ENCODE data around the gene NOVA1. TPM values are rescaled to one million over a fixed set of nuclear protein-coding genes. Genes with fewer than 3 reads are reported as not detected.
A peak's percentile ranks its signal among the peaks of the same experiment; 100 is the strongest.

The NOVA1 gene
- total RNA-seq, 1 donor from 2014 or later: 1.5 TPM

- peak; percentile 7 for DNase-seq (ENCODE audit: low read depth)
These were observed 149.5 kb downstream of the NOVA1 start for GRCh38 chr14:26448181-26448855.

DNA sequence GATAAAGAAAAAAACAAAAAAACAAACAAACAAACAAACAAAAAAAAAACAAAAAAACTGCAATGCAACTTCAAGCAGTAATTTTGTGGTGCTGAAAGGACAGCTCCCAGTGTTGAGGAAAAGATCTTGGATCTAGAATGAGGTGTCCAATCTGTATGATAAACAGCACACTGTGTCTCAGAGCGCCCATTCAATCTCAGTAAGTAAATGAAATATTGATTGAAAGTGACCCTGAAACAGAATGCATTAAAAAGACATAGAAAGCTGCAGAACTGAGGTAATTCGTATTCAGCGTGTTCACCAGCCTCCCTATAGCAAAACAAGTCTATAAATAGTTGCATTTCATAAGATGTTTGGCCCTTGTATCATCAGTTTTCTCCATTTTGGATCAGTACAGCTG lies 153.0 kb downstream of the NOVA1 start:
- DNase-seq (ENCODE audit: low read depth): peak; percentile 40

DNA sequence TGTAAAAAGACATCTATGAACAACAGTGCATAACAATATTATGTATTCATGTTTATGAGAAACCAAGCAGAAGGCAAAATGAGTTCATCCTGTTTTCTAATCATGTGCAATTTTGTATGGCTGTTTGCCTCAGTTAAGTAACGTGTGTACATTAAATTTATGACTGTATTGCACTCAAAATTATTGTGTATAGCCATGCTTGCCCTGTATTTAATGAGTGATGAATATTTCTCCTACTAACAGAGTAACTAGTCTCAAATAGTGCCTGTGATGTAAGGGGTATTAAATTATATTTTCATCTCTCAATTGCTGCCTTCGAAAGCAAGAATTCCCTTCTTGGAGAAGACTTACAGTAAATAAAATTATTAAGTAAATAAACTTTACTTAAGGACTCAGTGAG lies 154.2 kb downstream of the NOVA1 start:
- no peak for DNase-seq (ENCODE audit: low read depth)

DNA sequence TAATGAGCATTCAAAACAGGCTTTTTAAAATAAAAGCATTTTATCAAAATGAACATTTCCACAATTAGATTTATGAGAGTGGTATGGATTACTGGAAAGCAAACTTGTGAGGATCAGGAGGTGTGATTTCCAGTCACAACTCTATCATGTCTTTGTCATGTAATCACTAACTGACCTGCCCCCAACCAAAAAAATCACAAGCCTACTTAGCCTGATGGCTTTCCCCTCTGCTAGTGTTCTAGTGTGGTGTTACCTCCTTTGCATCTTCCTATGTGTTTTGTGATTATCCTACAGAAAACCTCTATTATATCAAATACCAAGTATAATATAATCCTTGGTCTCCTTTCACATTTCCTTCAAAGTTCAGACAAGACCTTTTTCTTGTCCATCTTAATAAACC lies 168.6 kb downstream of the NOVA1 start:
- no peak for DNase-seq (ENCODE audit: low read depth)

GRCh38 chr14:26427097-26427496 lies 170.7 kb downstream of the NOVA1 start:
- no peak for DNase-seq (ENCODE audit: low read depth)

- DNase-seq (ENCODE audit: low read depth): no peak
These were observed 173.3 kb downstream of the NOVA1 start for GRCh38 chr14:26424537-26424936.

- DNase-seq (ENCODE audit: low read depth): no peak
These were observed 182.2 kb downstream of the NOVA1 start for GRCh38 chr14:26415618-26416123.

- no peak for DNase-seq (ENCODE audit: low read depth)
These were observed 182.9 kb downstream of the NOVA1 start for GRCh38 chr14:26414926-26415325.

DNA sequence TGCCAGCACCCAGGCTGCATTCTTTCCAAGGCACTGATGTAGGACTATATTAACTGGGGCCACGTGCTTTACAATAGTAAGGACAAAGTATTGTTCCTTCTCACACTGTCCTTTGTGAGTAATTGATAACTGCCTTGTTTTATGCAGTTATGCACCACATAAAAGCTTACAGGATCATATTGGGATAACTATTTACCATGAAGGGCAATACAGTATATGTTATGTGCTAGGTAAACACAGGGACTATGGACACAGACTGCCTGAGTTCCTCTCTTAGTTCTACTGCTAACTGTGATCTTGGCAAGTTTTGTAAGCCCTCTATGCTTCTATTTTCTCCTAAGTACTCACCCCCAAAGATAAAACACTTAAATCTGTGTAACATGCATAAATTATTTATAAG lies 183.7 kb downstream of the NOVA1 start:
- no peak for DNase-seq (ENCODE audit: low read depth)

DNA sequence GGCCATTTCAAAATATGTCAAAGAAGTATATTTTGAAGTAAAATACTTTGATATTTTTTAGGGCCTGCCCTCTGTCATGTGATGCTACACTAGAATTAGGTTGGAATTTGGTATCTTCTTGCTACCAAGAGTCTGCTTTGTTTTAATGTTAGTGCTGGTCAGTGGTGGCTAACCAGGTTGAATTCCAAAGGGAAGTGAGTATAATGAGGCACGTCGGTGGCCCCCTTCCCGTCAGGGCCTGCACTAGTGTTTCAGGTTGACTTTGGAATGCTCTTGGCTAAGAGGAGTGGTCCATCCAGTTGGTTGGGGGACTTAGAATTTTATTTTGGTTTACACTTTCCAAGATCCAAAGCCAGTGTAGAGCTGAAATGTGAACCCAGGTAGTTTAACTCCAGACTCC lies 185.4 kb downstream of the NOVA1 start:
- DNase-seq (ENCODE audit: low read depth): no peak

DNA sequence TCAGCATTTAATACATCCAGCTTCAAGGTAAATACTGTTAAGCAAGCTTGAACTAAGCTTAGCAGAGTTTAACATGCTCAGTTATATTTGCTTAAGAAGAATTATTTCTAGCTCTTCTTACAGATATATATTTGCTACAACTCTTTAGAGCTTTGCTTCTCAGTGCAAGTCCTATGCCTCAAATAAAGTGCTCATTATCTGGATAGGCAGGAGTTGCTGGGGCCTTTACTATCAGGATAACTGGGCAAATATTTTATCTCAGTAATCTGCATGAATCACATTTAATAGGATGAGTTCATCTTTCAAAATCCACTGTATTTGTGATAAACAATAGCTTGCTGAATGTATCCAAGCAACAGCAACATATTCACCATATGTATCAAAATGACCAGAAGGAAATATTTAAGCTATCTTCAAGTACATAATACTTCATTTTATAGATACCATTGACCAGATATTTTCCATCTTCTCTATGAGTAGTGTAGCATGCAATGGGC lies 187.6 kb downstream of the NOVA1 start:
- no peak for DNase-seq (ENCODE audit: low read depth)

DNA sequence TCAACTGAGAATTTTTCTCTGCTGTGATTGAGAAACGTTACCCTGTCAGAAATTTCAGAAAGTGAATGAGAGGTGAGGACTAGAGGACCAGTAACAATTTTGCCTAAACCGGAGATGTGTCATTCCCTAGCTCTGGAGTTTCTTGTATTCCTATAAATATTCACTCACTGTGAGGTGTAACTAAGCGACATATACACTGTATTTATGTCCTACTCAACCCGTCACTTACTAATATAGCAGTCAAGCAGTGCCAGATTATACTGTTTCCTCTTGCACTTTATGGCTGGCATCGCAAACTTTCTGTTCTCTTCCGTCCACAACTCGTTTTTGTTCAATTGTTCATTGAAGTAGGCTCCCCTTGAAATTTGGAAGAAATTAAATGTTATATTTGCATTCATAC lies 192.9 kb downstream of the NOVA1 start:
- DNase-seq (ENCODE audit: low read depth): no peak

DNA sequence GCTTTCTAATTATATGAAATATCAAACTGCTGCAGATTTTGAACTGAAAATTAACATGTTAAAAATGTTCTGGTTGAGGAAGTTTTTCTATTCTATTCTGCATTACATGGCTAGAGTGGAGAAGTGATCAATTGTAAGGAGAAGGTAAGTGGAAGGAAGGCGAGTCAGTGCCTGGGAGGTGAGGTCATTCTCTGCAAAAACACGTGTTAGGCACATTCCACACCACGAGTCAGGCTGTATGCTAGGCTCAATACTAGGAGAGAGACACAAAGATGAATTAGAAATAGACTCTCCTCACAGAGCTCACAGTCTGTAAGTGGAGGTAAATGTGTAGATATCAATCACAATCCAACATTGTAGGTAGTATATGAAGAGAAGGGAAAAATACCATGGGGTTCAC lies 194.1 kb downstream of the NOVA1 start:
- no peak for DNase-seq (ENCODE audit: low read depth)

GRCh38 chr14:26402126-26402525 lies 195.7 kb downstream of the NOVA1 start:
- DNase-seq (ENCODE audit: low read depth): no peak

GRCh38 chr14:26401179-26401968 lies 196.5 kb downstream of the NOVA1 start:
- DNase-seq (ENCODE audit: low read depth): no peak

DNA sequence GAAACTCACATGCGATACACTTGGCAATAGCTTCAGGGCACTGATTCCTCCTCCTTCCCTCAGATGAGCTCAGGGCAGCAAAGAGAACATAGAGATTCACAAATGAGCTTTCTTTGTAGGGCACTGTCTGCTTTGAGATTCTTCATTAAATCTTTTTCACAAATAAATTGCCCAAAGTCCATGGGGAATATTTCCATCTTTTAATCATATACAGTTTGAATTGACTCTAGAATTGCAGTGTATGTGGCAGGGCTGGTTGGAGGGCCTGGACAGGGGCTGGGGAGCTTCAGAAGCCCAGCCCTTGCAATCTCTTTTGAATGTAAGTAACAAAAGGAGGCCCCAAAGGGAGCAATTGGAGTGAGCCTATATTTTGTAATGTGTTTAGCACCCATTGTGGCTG lies 197.5 kb downstream of the NOVA1 start:
- no peak for DNase-seq (ENCODE audit: low read depth)

DNA sequence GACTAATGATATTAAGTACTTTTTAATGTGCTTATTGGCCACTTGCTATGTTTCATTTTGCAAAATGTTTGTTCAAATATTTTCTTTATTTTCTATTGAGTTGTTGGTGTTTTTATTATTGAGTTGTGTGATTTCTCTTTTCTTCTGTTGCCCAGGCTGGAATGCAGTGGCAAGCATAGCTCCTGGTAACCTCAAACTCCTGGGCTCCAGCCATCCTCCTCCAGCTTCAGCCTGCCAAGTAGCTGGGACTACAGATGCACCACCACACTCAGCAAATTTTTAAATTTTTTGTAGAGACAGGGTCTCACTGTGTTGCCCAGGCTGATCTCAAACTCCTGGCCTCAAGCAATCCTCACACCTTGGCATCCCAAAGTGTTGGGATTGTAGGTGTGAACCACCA lies 199.2 kb downstream of the NOVA1 start:
- DNase-seq (ENCODE audit: low read depth): no peak

All from myocyte (in vitro differentiated cells).